Gastroesophageal sphincter (tissue), 4 donors: ENCODE data around the gene AAK1. TPM values are rescaled to one million over a fixed set of nuclear protein-coding genes. Genes with fewer than 3 reads are reported as not detected.
"Not testable (repeated sequence)": the region's sequence is repeated elsewhere in the genome, so short reads cannot be mapped to it uniquely, and the experiment has no call there.

Experiments
- ATAC-seq: fragments of 150-250 bp; one replicate; pipeline ENCODE4 v1.9.1; 2016; ENCODE audit warnings: mild to moderate bottlenecking, moderate library complexity
- H3K27ac ChIP-seq, 4 donors: fragments of 200-600 bp; sonication (generic) in 3 of 4; 1 replicate in 3 of 4; 2 replicates in 1 of 4; pipeline ENCODE4 v1.5.1; 2016 to 2019
- H3K27me3 ChIP-seq: fragments of 200-600 bp; sonication (generic); one replicate; pipeline ENCODE4 v1.5.1; 2019
- H3K36me3 ChIP-seq, 2 donors: fragments of 200-600 bp; sonication (generic); one replicate each; pipeline ENCODE4 v1.5.1; 2019; ENCODE audit warnings: control low read depth in 1 of 2
- H3K4me1 ChIP-seq, 3 donors: fragments of 200-600 bp; sonication (generic); 1 replicate in 2 of 3; 2 replicates in 1 of 3; pipeline ENCODE4 v1.5.1; 2016 to 2019; ENCODE audit warnings: control low read depth in 2 of 3
- H3K4me3 ChIP-seq, 2 donors: fragments of 200-600 bp; sonication (generic); one replicate each; pipeline ENCODE4 v1.5.1; 2019; ENCODE audit warnings: mild to moderate bottlenecking in 1 of 2, moderate library complexity in 1 of 2
- H3K9me3 ChIP-seq, 3 donors: fragments of 200-600 bp; sonication (generic); one replicate each; pipeline ENCODE4 v1.5.1; 2017 to 2019; ENCODE audit warnings: control low read depth in 2 of 3
- EP300 ChIP-seq: sonication (generic); formaldehyde crosslinking; IDR thresholded peaks from one replicate; pipeline ENCODE4 v1.6.1; 2017; ENCODE audit warnings: antibody characterized with exemption, mild to moderate bottlenecking
- POLR2A ChIP-seq, 2 donors: fragments of 450-650 bp; IDR thresholded peaks; one replicate each; pipeline ENCODE4 v1.6.1; 2017; ENCODE audit warnings: antibody characterized with exemption in 2 of 2, mild to moderate bottlenecking in 2 of 2, moderate library complexity in 1 of 2
- POLR2AphosphoS5 ChIP-seq: sonication (generic); formaldehyde crosslinking; IDR thresholded peaks from one replicate; pipeline ENCODE4 v1.6.1; 2017; ENCODE audit warnings: antibody characterized with exemption
- WGBS, 2 donors: methylation state at CpG; one replicate each; pipeline ENCODE4 v1.1.5; 2018; ENCODE audit warnings: low coverage in 1 of 2; 5-methylcytosine and 5-hydroxymethylcytosine counted together
- small RNA-seq, 4 donors: library from RNA; depleted of rRNA; stranded (forward); fragments of <200 nt; gene quantifications; one replicate each; pipeline ENCODE3, GENCODE V24; 2016
- total RNA-seq, 4 donors: library from RNA; depleted of rRNA; stranded (reverse); fragments of >200 nt; gene quantifications; one replicate each; pipeline ENCODE4 v1.1.0, GENCODE V29; 2016
- TF ChIP-seq, protein P1 (sequence below), 4 experiments: fragments of 200-600 bp in 2 of 4; fragments of 450-650 bp in 2 of 4; sonication (generic) in 1 of 4; IDR thresholded peaks; one replicate each; pipeline ENCODE4 v1.5.1; 2017 to 2019; ENCODE audit warnings: antibody characterized with exemption in 4 of 4, mild to moderate bottlenecking in 2 of 4, moderate library complexity in 2 of 4

Gene AAK1
- total RNA-seq, 4 donors from 2014 or later = 32.3 to 55.9 (median 49.6) TPM

DNA sequence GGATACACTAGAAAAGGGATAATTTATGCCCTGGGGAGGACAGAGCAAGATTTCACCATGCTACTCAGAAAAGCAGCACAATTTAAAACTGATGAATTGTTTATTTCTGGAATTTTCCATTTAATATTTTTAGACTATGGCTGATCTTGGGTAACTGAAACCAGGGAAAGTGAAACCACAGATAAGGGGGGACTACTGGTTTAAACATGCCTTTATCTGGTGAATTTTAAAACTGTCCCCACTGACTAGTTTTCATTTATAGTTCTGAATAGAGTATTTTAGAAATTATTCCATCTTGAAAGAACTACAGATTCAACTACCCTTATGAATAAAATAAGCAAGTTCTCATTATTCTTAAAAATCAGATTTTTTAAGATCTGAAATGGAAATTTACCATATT, 221.3 kb downstream of the AAK1 start:
- TF ChIP-seq POLR2AphosphoS5 = no peak
- TF ChIP-seq POLR2A (IDR thresholded peaks at IDR 0.05) = no peak
- TF ChIP-seq EP300 = no peak
- TF ChIP-seq, protein P1, sequence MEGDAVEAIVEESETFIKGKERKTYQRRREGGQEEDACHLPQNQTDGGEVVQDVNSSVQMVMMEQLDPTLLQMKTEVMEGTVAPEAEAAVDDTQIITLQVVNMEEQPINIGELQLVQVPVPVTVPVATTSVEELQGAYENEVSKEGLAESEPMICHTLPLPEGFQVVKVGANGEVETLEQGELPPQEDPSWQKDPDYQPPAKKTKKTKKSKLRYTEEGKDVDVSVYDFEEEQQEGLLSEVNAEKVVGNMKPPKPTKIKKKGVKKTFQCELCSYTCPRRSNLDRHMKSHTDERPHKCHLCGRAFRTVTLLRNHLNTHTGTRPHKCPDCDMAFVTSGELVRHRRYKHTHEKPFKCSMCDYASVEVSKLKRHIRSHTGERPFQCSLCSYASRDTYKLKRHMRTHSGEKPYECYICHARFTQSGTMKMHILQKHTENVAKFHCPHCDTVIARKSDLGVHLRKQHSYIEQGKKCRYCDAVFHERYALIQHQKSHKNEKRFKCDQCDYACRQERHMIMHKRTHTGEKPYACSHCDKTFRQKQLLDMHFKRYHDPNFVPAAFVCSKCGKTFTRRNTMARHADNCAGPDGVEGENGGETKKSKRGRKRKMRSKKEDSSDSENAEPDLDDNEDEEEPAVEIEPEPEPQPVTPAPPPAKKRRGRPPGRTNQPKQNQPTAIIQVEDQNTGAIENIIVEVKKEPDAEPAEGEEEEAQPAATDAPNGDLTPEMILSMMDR (IDR thresholded peaks at IDR 0.05) = no peak
- peaks cover under 1 to 78% of the 10 kb centered on the region in 2 donors for H3K36me3 ChIP-seq
- H3K9me3 ChIP-seq = no peaks in the 10 kb centered on the region
- peaks cover 0 to 25% (median 0%) of the 10 kb centered on the region in 3 donors for H3K4me1 ChIP-seq
- H3K27ac ChIP-seq = no peak overlapping the region
- no peak overlapping the region for H3K4me3 ChIP-seq
- no peaks in the 10 kb centered on the region for H3K27me3 ChIP-seq
- no peak for ATAC-seq

DNA sequence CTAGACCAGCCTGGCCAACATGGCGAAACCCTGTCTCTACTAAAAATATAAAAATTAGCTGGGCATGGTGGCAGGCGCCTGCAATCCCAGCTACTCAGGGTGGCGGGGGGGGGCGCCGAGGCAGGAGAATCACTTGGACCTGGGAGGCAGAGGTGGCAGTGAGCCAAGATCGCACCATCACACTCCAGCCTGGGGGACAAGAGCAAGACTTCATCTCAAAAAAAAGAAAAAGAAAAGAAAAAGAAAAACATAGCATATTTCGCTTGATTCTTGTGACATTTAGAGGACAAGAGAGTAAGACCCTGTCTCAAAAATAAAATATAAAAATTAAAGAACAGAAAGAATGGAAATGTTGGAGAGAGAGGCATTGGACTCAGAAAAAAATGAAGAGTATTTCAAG, 224.4 kb downstream of the AAK1 start:
- H3K4me3 ChIP-seq, H3K9me3 ChIP-seq, H3K27ac ChIP-seq, H3K27me3 ChIP-seq, ATAC-seq: not testable (repeated sequence)
- WGBS, 2 donors = 45 to 86% methylated on average over 2 to 7 of the region's 7 CpGs
- peaks cover 0 to 18% (median 0%) of the 10 kb centered on the region in 3 donors for H3K4me1 ChIP-seq
- H3K36me3 ChIP-seq = peaks cover 3 to 78% of the 10 kb centered on the region in 2 donors

DNA sequence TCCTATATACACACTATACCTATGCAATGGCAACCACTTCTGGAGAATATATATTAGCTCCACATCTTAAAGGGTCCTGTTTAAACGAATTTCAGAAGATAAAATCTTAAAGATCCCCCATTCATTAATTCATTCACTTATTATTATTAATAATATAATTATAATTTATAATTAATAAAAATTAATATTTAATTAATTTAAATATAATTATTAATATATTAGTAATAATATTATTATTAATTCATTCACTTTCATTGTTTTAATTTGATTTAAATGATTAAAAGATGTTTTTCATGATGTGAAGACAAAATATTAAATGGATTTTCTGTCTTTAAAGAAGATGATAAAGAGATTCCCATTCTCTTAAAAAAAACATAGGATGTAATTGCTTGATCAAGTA, 227.4 kb downstream of the AAK1 start:
- no peak overlapping the region for H3K27ac ChIP-seq
- peaks cover 3 to 92% of the 10 kb centered on the region in 2 donors for H3K36me3 ChIP-seq
- 57 to 80% methylated on average over 1 of the region's 1 CpG for WGBS, 2 donors
- ATAC-seq = no peak
- H3K27me3 ChIP-seq = no peaks in the 10 kb centered on the region
- no peak for TF ChIP-seq EP300
- no peak for TF ChIP-seq POLR2AphosphoS5
- TF ChIP-seq, protein P1 (IDR thresholded peaks at IDR 0.05) = no peak
- no peak for TF ChIP-seq POLR2A (IDR thresholded peaks at IDR 0.05)
- H3K4me1 ChIP-seq = no peaks in the 10 kb centered on the region
- no peak overlapping the region for H3K4me3 ChIP-seq
- no peaks in the 10 kb centered on the region for H3K9me3 ChIP-seq

Small RNA genes within 50 kb of the gene (small RNA-seq; reads per million reads assigned to genes)
- 0 reads per million in 4 donors for gene RN7SL604P
- gene SNORA36C = 0 reads per million in 4 donors

Other genes starting within 250 kb of the AAK1 start
- 10 to 100 TPM; 58.9 to 77.2 (median 62.2) TPM for gene NFU1, start 206.3 kb downstream of the AAK1 start, total RNA-seq
- 10 to 100 TPM; 49.0 to 66.8 (median 58.1) TPM for gene ANXA4, start 98.4 kb upstream of the AAK1 start, total RNA-seq
- 10 to 100 TPM; 10.6 to 14.8 (median 13.0) TPM for gene GMCL1, start 185.9 kb upstream of the AAK1 start, total RNA-seq